ENCODE data around the gene FGB.

DNA sequence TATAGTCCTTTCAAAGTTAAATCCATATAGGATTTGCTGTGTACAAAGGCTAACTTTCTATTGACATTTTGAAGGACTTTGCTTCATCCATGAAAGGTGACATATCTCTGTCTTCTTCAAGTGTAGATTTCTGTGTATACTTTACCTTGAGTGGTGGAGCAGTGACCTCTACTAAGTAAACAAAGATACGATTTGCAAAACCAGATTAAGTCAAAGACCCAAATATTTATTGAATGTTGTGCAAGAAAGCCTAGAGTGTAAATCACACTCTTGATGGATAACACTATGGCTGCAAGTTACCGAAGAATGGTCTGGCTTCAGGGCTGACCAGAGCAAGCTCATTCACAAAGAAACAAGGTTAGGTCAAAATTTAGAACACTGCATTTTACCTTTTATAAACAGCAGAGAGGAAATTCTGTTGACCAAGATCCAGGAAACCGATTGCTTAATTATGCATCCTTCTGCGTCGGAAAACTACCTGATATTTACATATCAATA, 55.1 kb downstream of the FGB start:
- TF ChIP-seq CTCF (IDR thresholded peaks at IDR 0.05) (no peak), HDAC2 (IDR thresholded peaks at IDR 0.05) (no peak), RCOR1 (IDR thresholded peaks at IDR 0.05; ENCODE audit: low read depth, low read length) (no peak), RAD21 (conservative IDR thresholded peaks at IDR 0.05 in 1 of 2, IDR thresholded peaks at IDR 0.05 in 1 of 2) (no peak), MYC (IDR thresholded peaks at IDR 0.05; ENCODE audit: borderline replicate concordance, low read length) (no peak), EP300 (IDR thresholded peaks at IDR 0.05) (no peak), KDM5A (IDR thresholded peaks at IDR 0.05) (no peak), JUN (IDR thresholded peaks at IDR 0.05) (no peak), POLR2A (IDR thresholded peaks at IDR 0.05; ENCODE audit: low read length) (no peak)
- TF ChIP-seq, protein P1, sequence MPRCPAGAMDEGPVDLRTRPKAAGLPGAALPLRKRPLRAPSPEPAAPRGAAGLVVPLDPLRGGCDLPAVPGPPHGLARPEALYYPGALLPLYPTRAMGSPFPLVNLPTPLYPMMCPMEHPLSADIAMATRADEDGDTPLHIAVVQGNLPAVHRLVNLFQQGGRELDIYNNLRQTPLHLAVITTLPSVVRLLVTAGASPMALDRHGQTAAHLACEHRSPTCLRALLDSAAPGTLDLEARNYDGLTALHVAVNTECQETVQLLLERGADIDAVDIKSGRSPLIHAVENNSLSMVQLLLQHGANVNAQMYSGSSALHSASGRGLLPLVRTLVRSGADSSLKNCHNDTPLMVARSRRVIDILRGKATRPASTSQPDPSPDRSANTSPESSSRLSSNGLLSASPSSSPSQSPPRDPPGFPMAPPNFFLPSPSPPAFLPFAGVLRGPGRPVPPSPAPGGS (IDR thresholded peaks at IDR 0.05): no peak

Measured in A549 (cell line).